ENCODE data around the gene PHGDH. TPM values are rescaled to one million over a fixed set of nuclear protein-coding genes. Genes with fewer than 3 reads are reported as not detected.

The PHGDH gene
- total RNA-seq: 58.7 and 61.6 TPM in 2 replicates

- peak; percentile 61 for DNase-seq (ENCODE audit: low spot score)
- Mint-ChIP-seq H3K27ac (peak within 1 kb of the TSS; percentile 77), H3K4me1 (ENCODE audit: low read depth) (peaks cover 38% of the 10 kb centered on the region), H3K36me3 (ENCODE audit: low read depth) (peaks cover 19% of the 10 kb centered on the region), H3K9me3 (no peaks in the 10 kb centered on the region), H3K4me3 (ENCODE audit: low read depth) (peak within 1 kb of the TSS; percentile 91), H3K27me3 (ENCODE audit: low read depth) (peaks cover 25% of the 10 kb centered on the region)
- intact Hi-C loops (cut with micrococcal nuclease): loop anchor here (5.0 kb wide), 1 partner anchor 65 kb away; the partner anchor contains the start of gene ZNF697
Observed at GRCh38 chr1:119711804-119712341, at the start of gene PHGDH. Gene PHGDH (plus strand): TSS chr1:119711934. CDS start chr1:119712023, 89 bp downstream.

DNA sequence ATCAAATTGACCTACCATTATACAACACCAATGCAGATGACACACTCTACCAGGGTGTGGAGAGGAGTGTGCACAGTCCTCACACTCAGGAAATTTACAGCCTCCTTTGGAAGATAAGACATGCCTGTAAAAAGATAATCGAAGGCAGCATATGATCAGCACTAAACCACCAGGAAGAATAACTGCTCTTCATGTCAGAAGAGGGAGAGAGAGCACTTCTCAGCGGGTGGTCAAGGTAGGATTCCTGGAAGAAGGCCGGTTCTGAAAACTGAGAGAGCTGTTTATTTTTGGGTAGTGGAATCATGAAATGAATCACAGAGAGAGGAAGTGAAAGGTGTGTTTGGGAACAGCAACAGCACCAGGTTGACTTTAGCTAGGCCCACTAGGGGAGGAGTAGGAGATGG lies 49.7 kb upstream of the PHGDH start:
- intact Hi-C loops (cut with micrococcal nuclease): loop anchor here (2.0 to 5.0 kb wide), 2 partner anchors 13 to 325 kb away; partner anchors contain the start of gene ZNF697
- H3K27me3 Mint-ChIP-seq (ENCODE audit: low read depth): peaks cover 3% of the 10 kb centered on the region
- H3K27ac Mint-ChIP-seq: peak overlapping the region; percentile 12

GRCh38 chr1:119664067-119664466 lies 47.7 kb upstream of the PHGDH start:
- peaks cover 38% of the 10 kb centered on the region for H3K4me1 Mint-ChIP-seq (ENCODE audit: low read depth)
- H3K27me3 Mint-ChIP-seq (ENCODE audit: low read depth): peaks cover 3% of the 10 kb centered on the region
- no peak overlapping the region for H3K27ac Mint-ChIP-seq
- H3K36me3 Mint-ChIP-seq (ENCODE audit: low read depth): no peaks in the 10 kb centered on the region
- intact Hi-C loops (cut with micrococcal nuclease): loop anchor here (5.0 kb wide), 1 partner anchor 323 kb away; no protein-coding TSS in a partner anchor
- H3K9me3 Mint-ChIP-seq: no peaks in the 10 kb centered on the region
- H3K4me3 Mint-ChIP-seq (ENCODE audit: low read depth): no peak overlapping the region
- no peak for DNase-seq (ENCODE audit: low spot score)

More for the DNA sequence above, 49.7 kb upstream of the PHGDH start:
- Mint-ChIP-seq H3K4me3 (ENCODE audit: low read depth) (no peak overlapping the region), H3K9me3 (no peaks in the 10 kb centered on the region), H3K36me3 (ENCODE audit: low read depth) (no peaks in the 10 kb centered on the region), H3K4me1 (ENCODE audit: low read depth) (peaks cover 49% of the 10 kb centered on the region)
- no peak for DNase-seq (ENCODE audit: low spot score)

GRCh38 chr1:119667173-119667572 lies 44.6 kb upstream of the PHGDH start:
- intact Hi-C loops (cut with micrococcal nuclease): no loop called here
- Mint-ChIP-seq H3K4me3 (ENCODE audit: low read depth) (no peak overlapping the region), H3K9me3 (no peaks in the 10 kb centered on the region), H3K4me1 (ENCODE audit: low read depth) (peaks cover 9% of the 10 kb centered on the region), H3K27me3 (ENCODE audit: low read depth) (peaks cover 15% of the 10 kb centered on the region), H3K27ac (no peak overlapping the region), H3K36me3 (ENCODE audit: low read depth) (no peaks in the 10 kb centered on the region)
- no peak for DNase-seq (ENCODE audit: low spot score)

- Mint-ChIP-seq H3K9me3 (no peaks in the 10 kb centered on the region), H3K4me1 (ENCODE audit: low read depth) (peaks cover 11% of the 10 kb centered on the region), H3K36me3 (ENCODE audit: low read depth) (no peaks in the 10 kb centered on the region), H3K27ac (no peak overlapping the region), H3K4me3 (ENCODE audit: low read depth) (no peak overlapping the region), H3K27me3 (ENCODE audit: low read depth) (peaks cover 22% of the 10 kb centered on the region)
- intact Hi-C loops (cut with micrococcal nuclease): no loop called here
- no peak for DNase-seq (ENCODE audit: low spot score)
Observed at GRCh38 chr1:119670898-119671297, 40.8 kb upstream of the PHGDH start.

DNA sequence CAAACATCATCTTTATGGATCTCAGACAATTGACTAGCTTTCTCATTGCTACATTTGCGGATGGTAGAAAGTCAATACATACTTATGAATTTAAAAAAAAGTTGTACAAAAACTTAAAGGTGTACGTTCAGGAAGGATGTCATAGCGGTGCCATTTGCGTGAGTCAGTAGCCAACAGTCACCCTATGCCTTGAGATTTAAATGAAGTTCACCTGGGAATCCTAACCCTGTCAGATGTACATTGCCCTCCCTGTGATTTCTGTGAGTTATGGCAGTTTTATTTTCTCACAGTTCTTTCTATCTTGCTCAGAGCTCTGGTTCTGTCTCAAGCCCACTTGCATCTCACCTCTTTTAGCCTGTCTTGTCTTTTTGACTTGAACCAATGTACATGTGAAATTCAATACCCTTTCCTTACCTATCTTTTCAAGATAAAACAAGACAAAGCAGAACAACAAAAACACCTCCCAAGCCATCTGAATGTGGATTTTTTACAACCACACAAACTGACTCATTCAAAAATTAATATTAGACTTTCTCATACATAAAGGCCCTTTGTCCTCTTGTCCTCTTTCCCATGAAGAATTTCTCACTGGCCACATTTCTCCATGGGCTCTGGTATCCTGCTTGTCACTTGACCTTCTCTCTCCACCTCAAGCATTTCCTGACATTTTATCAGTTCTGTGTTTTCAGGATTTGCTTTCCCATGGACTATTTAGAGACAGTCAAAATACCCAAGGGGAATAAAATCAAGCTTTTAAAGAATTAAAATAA lies 38.4 kb upstream of the PHGDH start:
- Mint-ChIP-seq H3K9me3 (no peaks in the 10 kb centered on the region), H3K27me3 (ENCODE audit: low read depth) (peaks cover 23% of the 10 kb centered on the region), H3K36me3 (ENCODE audit: low read depth) (no peaks in the 10 kb centered on the region), H3K4me1 (ENCODE audit: low read depth) (peaks cover 11% of the 10 kb centered on the region), H3K4me3 (ENCODE audit: low read depth) (no peak overlapping the region), H3K27ac (no peak overlapping the region)
- DNase-seq (ENCODE audit: low spot score): no peak
- intact Hi-C loops (cut with micrococcal nuclease): no loop called here

GRCh38 chr1:119674111-119674526 lies 37.6 kb upstream of the PHGDH start:
- H3K36me3 Mint-ChIP-seq (ENCODE audit: low read depth): no peaks in the 10 kb centered on the region
- DNase-seq (ENCODE audit: low spot score): no peak
- H3K27ac Mint-ChIP-seq: no peak overlapping the region
- H3K27me3 Mint-ChIP-seq (ENCODE audit: low read depth): peaks cover 28% of the 10 kb centered on the region
- intact Hi-C loops (cut with micrococcal nuclease): no loop called here
- H3K4me1 Mint-ChIP-seq (ENCODE audit: low read depth): peaks cover 11% of the 10 kb centered on the region
- H3K4me3 Mint-ChIP-seq (ENCODE audit: low read depth): no peak overlapping the region
- H3K9me3 Mint-ChIP-seq: no peaks in the 10 kb centered on the region

DNA sequence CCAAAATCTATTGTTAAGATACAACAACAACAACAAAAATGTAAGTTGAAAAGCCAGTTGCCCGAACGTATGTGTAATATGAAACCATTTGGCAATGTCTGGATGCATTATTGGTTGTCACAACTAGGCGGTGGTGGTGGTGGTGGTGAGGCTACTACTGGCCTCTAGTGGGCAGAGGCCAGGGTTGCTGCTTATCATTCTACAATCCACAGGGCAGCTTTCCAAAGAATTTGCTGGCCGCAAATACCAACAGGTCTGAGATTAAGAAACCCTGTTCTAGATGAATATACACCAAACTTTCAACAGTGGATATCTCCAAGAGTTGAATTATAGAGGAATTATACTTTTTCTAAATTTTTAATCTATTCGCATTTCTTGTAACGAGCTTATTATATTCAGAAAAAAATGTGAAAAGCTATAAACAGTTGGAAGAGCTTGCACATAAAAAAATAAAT lies 36.9 kb upstream of the PHGDH start:
- Mint-ChIP-seq H3K36me3 (ENCODE audit: low read depth) (no peaks in the 10 kb centered on the region), H3K9me3 (no peaks in the 10 kb centered on the region), H3K4me3 (ENCODE audit: low read depth) (no peak overlapping the region), H3K27me3 (ENCODE audit: low read depth) (peaks cover 27% of the 10 kb centered on the region), H3K27ac (no peak overlapping the region), H3K4me1 (ENCODE audit: low read depth) (peaks cover 11% of the 10 kb centered on the region)
- intact Hi-C loops (cut with micrococcal nuclease): loop anchor here (1.0 kb wide), 1 partner anchor 62 kb away; no protein-coding TSS in a partner anchor
- peak; percentile 20 for DNase-seq (ENCODE audit: low spot score)

DNA sequence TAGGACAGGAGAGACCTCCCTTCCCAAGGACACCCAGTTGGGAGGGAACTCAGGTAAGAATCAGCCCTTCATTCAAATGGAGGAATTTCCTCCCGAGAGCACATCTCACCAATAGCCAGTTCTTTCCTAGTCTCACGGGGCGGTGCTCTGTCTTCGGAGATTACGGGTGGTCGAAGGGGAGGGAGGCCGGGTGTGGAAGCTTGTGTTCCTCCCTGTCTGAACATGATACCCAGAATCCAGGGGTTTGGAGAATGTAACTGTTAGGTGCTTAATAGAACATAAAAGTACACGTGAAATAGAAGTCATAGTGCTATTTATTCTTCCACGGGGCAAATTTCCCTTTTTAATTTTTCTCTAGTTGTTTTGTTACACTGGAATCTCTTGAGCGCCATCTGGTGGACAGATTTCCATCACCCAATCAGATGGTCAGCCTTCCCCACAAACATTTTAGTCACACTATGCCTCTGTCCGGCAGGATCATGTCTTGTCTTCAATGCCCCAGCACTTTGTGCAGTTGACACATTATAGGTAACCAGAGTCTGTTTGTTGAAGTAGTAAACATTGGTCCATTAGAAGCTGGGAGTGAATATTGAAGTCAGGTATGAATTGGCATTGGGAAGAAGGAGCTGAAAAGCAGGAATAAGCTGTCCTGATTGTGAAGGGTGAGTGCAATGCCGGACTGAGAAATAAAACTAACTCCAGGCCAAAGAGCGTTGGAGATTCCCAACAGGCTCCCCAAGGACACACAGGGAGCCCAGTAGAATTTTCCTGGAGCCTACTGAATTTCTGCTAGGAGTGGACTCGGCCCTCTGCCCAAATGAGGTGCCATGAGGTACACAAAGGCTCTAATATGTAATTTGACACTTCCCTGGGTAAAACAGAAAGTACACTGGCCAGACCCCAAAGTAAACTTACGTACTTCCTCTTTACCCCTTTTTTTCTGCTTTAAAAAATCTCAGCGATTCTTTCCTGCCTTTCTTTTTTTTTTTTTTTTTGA lies 36.1 kb upstream of the PHGDH start:
- intact Hi-C loops (cut with micrococcal nuclease): loop anchor here (1.0 kb wide), 1 partner anchor 62 kb away; no protein-coding TSS in a partner anchor
- peaks cover 27% of the 10 kb centered on the region for H3K27me3 Mint-ChIP-seq (ENCODE audit: low read depth)
- peak overlapping the region; percentile 63 for H3K4me3 Mint-ChIP-seq (ENCODE audit: low read depth)
- H3K27ac Mint-ChIP-seq: no peak overlapping the region
- DNase-seq (ENCODE audit: low spot score): peak; percentile 52
- no peaks in the 10 kb centered on the region for H3K36me3 Mint-ChIP-seq (ENCODE audit: low read depth)
- no peaks in the 10 kb centered on the region for H3K9me3 Mint-ChIP-seq
- H3K4me1 Mint-ChIP-seq (ENCODE audit: low read depth): peaks cover 11% of the 10 kb centered on the region

GRCh38 chr1:119676571-119677206 lies 35.0 kb upstream of the PHGDH start:
- intact Hi-C loops (cut with micrococcal nuclease): no loop called here
- Mint-ChIP-seq H3K36me3 (ENCODE audit: low read depth) (no peaks in the 10 kb centered on the region), H3K27ac (no peak overlapping the region), H3K27me3 (ENCODE audit: low read depth) (peaks cover 28% of the 10 kb centered on the region), H3K4me1 (ENCODE audit: low read depth) (peaks cover 11% of the 10 kb centered on the region), H3K9me3 (no peaks in the 10 kb centered on the region), H3K4me3 (ENCODE audit: low read depth) (no peak overlapping the region)
- DNase-seq (ENCODE audit: low spot score): no peak

DNA sequence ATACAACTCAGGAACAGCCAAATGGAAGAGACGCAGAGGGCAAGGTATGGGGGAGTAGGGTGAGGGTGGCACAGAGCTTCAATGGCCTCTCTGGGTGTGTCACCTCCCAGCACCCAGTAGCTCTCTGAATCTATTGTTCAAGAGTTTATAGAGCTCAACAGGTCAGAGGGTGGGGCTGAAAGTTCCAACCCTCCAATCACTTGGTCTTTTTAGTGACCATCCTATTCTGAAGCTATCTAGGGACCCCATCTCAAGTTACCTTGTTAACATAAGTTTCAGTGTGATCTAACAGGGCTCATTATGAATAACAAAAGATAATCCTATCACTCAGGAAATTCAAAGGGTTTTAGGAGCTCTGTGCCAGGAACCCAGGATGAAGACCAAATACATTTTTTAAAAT lies 32.5 kb upstream of the PHGDH start:
- Mint-ChIP-seq H3K4me3 (ENCODE audit: low read depth) (no peak overlapping the region), H3K36me3 (ENCODE audit: low read depth) (no peaks in the 10 kb centered on the region), H3K9me3 (no peaks in the 10 kb centered on the region), H3K27ac (no peak overlapping the region), H3K27me3 (ENCODE audit: low read depth) (peaks cover 27% of the 10 kb centered on the region), H3K4me1 (ENCODE audit: low read depth) (peaks cover 11% of the 10 kb centered on the region)
- intact Hi-C loops (cut with micrococcal nuclease): no loop called here
- no peak for DNase-seq (ENCODE audit: low spot score)

- Mint-ChIP-seq H3K4me1 (ENCODE audit: low read depth) (peaks cover 6% of the 10 kb centered on the region), H3K9me3 (no peaks in the 10 kb centered on the region), H3K36me3 (ENCODE audit: low read depth) (no peaks in the 10 kb centered on the region), H3K27ac (no peak overlapping the region), H3K27me3 (ENCODE audit: low read depth) (peaks cover 29% of the 10 kb centered on the region), H3K4me3 (ENCODE audit: low read depth) (no peak overlapping the region)
- intact Hi-C loops (cut with micrococcal nuclease): no loop called here
- DNase-seq (ENCODE audit: low spot score): no peak
Observed at GRCh38 chr1:119680193-119680592, 31.5 kb upstream of the PHGDH start.
